Kidney (tissue), 14 donors: ENCODE data around the gene KCNAB1. TPM values are rescaled to one million over a fixed set of nuclear protein-coding genes. Genes with fewer than 3 reads are reported as not detected.

ENCODE experiments used
- DNase-seq, 5 donors: peaks; one replicate each; pipeline ENCODE4 v3.0.0-alpha.2; 2013 to 2020
- FAIRE-seq: peaks from 2 replicates; lab custom pipeline; 2012; peaks lifted over from hg19 to GRCh38; lab: Jason Lieb, UNC
- H3K27ac ChIP-seq, 2 donors: one replicate each; pipeline ENCODE4 v1.7.0; 2013; ENCODE audit warnings: low read depth in 2 of 2, low read length in 2 of 2, inconsistent platforms in 1 of 2
- H3K27me3 ChIP-seq: one replicate; pipeline ENCODE4 v1.7.1; 2013; ENCODE audit warnings: low read length, inconsistent platforms; ENCODE audit not compliant: control insufficient read depth, insufficient read depth
- H3K36me3 ChIP-seq, 3 donors: one replicate each; pipeline versions ENCODE4 v1.7.0 to v1.7.1; 2013; ENCODE audit warnings: low read length in 3 of 3, control low read depth in 1 of 3, inconsistent platforms in 1 of 3; ENCODE audit not compliant: insufficient read depth in 3 of 3, control insufficient read depth in 2 of 3
- H3K4me1 ChIP-seq, 3 donors: one replicate each; pipeline versions ENCODE4 v1.7.0 to v1.7.1; 2013; ENCODE audit warnings: low read length in 3 of 3, inconsistent platforms in 1 of 3, low read depth in 1 of 3; ENCODE audit not compliant: control insufficient read depth in 2 of 3, insufficient read depth in 2 of 3
- H3K4me3 ChIP-seq, 3 donors: one replicate each; pipeline versions ENCODE4 v1.7.0 to v1.8.1; 2013; ENCODE audit warnings: low read length in 3 of 3, control low read depth in 1 of 3, inconsistent platforms in 1 of 3
- H3K9ac ChIP-seq, 3 donors: one replicate each; pipeline versions ENCODE4 v1.7.0 to v1.7.1; 2013; ENCODE audit warnings: low read length in 3 of 3, control low read depth in 1 of 3, inconsistent platforms in 1 of 3
- H3K9me3 ChIP-seq, 3 donors: one replicate each; pipeline versions ENCODE4 v1.7.0 to v1.7.1; 2013; ENCODE audit warnings: low read length in 3 of 3, control low read depth in 1 of 3, inconsistent platforms in 1 of 3; ENCODE audit not compliant: control insufficient read depth in 2 of 3, insufficient read depth in 1 of 3
- intact Hi-C: fragments of 100-400 bp; cut with DNase I; formaldehyde crosslinking; loops from one replicate; pipeline ENCODE4 v1.11.1; 2022
- polyA plus RNA-seq: library from polyadenylated mRNA; stranded (reverse); fragments of 350-450 nt; fragmentation: Illumina TruSeq; extraction: RNeasy Lipid Tissue Mini Kit (QIAGEN cat#74804); gene quantifications from one replicate; pipeline ENCODE4 v1.2.3, GENCODE V29; 2014; ENCODE audit warnings: low read depth, low replicate concordance; ENCODE audit not compliant: insufficient read depth
- total RNA-seq: library from RNA; stranded (reverse); fragmentation: NEBNext Ultra II Directional; extraction: Animal tissue kit (Norgen Biotek cat#: 25700); gene quantifications from one replicate; pipeline ENCODE4 v1.2.1, GENCODE V29; 2021
- TF ChIP-seq, protein P1 (sequence below): IDR thresholded peaks from 3 replicates; pipeline ENCODE4 v1.5.1; 2012; ENCODE audit warnings: mild to moderate bottlenecking, moderate library complexity, borderline replicate concordance; ENCODE audit not compliant: insufficient read depth; ENCODE audit errors: extremely low read depth
- donor health status: control.
- donor health status: control.
- donor health status: control.
- donor health status: control.
- donor health status: control.
- donor health status: DM: yes; HTN: yes; CAD: no.
- donor health status: Normal renal cell carcinoma (clear cell type).

The KCNAB1 gene
- total and polyA plus RNA-seq, 2 donors from 2014 or later: 1.7 to 6.6 TPM

- intact Hi-C loops: no loop called here
- Histone ChIP-seq H3K27me3 (no peaks in the 10 kb centered on the region), H3K9me3 (no peaks in the 10 kb centered on the region), H3K4me3 (no peak overlapping the region), H3K9ac (no peak overlapping the region), H3K36me3 (no peaks in the 10 kb centered on the region), H3K4me1 (no peaks in the 10 kb centered on the region), H3K27ac (no peak overlapping the region)
- DNase-seq (peak in 2 of 5 donors; percentile 28 to 78), FAIRE-seq (no peak)
- TF ChIP-seq, protein P1, sequence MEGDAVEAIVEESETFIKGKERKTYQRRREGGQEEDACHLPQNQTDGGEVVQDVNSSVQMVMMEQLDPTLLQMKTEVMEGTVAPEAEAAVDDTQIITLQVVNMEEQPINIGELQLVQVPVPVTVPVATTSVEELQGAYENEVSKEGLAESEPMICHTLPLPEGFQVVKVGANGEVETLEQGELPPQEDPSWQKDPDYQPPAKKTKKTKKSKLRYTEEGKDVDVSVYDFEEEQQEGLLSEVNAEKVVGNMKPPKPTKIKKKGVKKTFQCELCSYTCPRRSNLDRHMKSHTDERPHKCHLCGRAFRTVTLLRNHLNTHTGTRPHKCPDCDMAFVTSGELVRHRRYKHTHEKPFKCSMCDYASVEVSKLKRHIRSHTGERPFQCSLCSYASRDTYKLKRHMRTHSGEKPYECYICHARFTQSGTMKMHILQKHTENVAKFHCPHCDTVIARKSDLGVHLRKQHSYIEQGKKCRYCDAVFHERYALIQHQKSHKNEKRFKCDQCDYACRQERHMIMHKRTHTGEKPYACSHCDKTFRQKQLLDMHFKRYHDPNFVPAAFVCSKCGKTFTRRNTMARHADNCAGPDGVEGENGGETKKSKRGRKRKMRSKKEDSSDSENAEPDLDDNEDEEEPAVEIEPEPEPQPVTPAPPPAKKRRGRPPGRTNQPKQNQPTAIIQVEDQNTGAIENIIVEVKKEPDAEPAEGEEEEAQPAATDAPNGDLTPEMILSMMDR: peak; percentile 27
These were observed 54.0 kb downstream of the KCNAB1 start for GRCh38 chr3:156174229-156174847.

DNA sequence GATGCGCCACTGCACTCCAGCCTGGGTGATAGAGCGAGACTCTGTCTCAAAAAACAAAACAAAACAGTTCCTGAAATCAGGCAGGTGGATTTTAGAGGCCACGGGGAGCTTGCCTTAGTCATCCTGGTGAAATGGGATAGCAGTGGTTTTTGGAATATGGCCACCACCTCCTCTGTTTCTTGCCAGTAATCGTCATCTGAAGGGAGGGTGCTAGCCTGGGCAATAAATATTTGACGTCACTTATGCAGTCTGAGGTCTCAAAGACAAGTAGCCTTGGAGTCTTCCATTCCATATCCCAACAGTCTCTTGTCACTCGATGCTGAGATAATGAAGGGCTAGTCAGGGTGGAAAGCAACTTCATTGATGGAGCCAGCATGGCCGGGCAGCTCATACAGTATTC lies 55.2 kb downstream of the KCNAB1 start:
- FAIRE-seq (no peak), DNase-seq (no peak)
- no peaks in the 10 kb centered on the region for H3K27me3 ChIP-seq
- TF ChIP-seq, protein P1: no peak
- no peak overlapping the region for H3K4me3 ChIP-seq
- H3K4me1 ChIP-seq: no peaks in the 10 kb centered on the region
- no peaks in the 10 kb centered on the region for H3K9me3 ChIP-seq
- H3K27ac ChIP-seq: no peak overlapping the region
- H3K9ac ChIP-seq: no peak overlapping the region
- no peaks in the 10 kb centered on the region for H3K36me3 ChIP-seq
- intact Hi-C loops: no loop called here

GRCh38 chr3:156176048-156176447 lies 55.7 kb downstream of the KCNAB1 start:
- no peak overlapping the region for H3K27ac ChIP-seq
- no peak for FAIRE-seq
- no peak for DNase-seq
- no peaks in the 10 kb centered on the region for H3K36me3 ChIP-seq
- TF ChIP-seq, protein P1: no peak
- H3K9ac ChIP-seq: no peak overlapping the region
- intact Hi-C loops: no loop called here
- H3K9me3 ChIP-seq: no peaks in the 10 kb centered on the region
- no peak overlapping the region for H3K4me3 ChIP-seq
- H3K4me1 ChIP-seq: no peaks in the 10 kb centered on the region
- no peaks in the 10 kb centered on the region for H3K27me3 ChIP-seq
